Osteocyte (in vitro differentiated cells): ENCODE measurements around the gene CASP12. TPM values are rescaled to one million over a fixed set of nuclear protein-coding genes. Genes with fewer than 3 reads are reported as not detected.

ENCODE experiments used
- DNase-seq: peaks from one replicate; pipeline ENCODE4 v3.0.0; 2021; ENCODE audit warnings: mixed read lengths; ENCODE audit not compliant: unreplicated experiment; ENCODE audit errors: extremely low spot score
- H3K27ac Mint-ChIP-seq: one replicate; pipeline ENCODE4 v1.8.0; 2021; ENCODE audit warnings: mild to moderate bottlenecking, mixed read lengths; ENCODE audit not compliant: unreplicated experiment
- H3K27me3 Mint-ChIP-seq: one replicate; pipeline ENCODE4 v1.8.0; 2021; ENCODE audit warnings: mixed read lengths; ENCODE audit not compliant: unreplicated experiment
- H3K36me3 Mint-ChIP-seq: one replicate; pipeline ENCODE4 v1.8.0; 2021; ENCODE audit warnings: mixed read lengths; ENCODE audit not compliant: unreplicated experiment
- H3K4me1 Mint-ChIP-seq: one replicate; pipeline ENCODE4 v1.8.0; 2021; ENCODE audit warnings: mixed read lengths; ENCODE audit not compliant: unreplicated experiment
- H3K4me3 Mint-ChIP-seq: one replicate; pipeline ENCODE4 v1.8.0; 2021; ENCODE audit warnings: mild to moderate bottlenecking, moderate library complexity, mixed read lengths; ENCODE audit not compliant: unreplicated experiment
- H3K9me3 Mint-ChIP-seq: one replicate; pipeline ENCODE4 v1.8.0; 2021; ENCODE audit warnings: mixed read lengths; ENCODE audit not compliant: unreplicated experiment
- total RNA-seq: library from RNA; stranded (reverse); gene quantifications from 2 replicates; pipeline ENCODE4 v1.2.1, GENCODE V29; 2021
- TF ChIP-seq, protein P1 (sequence below): fragments of 200-600 bp; sonication (generic); IDR thresholded peaks from 2 replicates; pipeline ENCODE4 v1.5.0; 2021; ENCODE audit warnings: antibody characterized with exemption, mild to moderate bottlenecking, moderate library complexity

Gene CASP12
- total RNA-seq, 1 donor from 2014 or later: 0.24 TPM

DNA sequence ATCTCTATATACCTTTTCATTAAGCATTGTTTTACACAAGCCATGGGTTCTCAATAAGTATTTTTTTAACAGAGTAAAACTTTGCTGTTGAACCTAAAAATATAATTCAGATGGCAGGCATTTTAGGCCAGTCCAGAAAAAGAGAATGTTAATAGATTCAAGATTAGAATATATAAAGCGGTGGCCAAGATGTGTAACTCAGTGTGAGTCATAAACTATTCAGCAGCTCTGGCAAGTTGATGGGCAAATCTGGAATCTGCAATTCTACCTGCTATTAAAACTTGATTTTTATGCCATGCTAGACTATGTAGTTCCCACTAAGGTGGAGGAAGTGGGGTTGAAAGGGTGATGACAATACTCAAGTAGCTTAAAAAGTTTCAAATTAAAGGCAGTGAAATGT, 45.4 kb downstream of the CASP12 start:
- H3K4me1 Mint-ChIP-seq: no peaks in the 10 kb centered on the region

DNA sequence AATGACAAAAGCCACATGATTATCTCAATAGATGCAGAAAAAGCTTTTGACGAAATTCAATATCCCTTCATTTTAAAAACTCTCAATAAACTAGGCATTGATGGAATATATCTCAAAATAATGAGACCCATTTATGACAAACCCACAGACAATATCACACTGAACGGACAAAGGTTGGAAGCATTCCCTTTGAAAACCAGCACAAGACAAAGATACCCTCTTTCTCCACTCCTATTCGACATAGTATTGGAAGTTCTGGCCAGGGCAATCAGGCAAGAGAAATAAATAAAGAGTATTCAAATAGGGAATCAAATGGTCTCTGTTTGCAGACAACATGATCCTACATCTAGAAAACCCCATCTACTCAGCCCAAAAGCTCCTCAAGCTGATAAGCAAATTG, 52.0 kb downstream of the CASP12 start:
- no peaks in the 10 kb centered on the region for H3K36me3 Mint-ChIP-seq
- no peak overlapping the region for H3K27ac Mint-ChIP-seq
- DNase-seq: no peak
- no peaks in the 10 kb centered on the region for H3K9me3 Mint-ChIP-seq
- no peak overlapping the region for H3K4me3 Mint-ChIP-seq
- TF ChIP-seq, protein P1, sequence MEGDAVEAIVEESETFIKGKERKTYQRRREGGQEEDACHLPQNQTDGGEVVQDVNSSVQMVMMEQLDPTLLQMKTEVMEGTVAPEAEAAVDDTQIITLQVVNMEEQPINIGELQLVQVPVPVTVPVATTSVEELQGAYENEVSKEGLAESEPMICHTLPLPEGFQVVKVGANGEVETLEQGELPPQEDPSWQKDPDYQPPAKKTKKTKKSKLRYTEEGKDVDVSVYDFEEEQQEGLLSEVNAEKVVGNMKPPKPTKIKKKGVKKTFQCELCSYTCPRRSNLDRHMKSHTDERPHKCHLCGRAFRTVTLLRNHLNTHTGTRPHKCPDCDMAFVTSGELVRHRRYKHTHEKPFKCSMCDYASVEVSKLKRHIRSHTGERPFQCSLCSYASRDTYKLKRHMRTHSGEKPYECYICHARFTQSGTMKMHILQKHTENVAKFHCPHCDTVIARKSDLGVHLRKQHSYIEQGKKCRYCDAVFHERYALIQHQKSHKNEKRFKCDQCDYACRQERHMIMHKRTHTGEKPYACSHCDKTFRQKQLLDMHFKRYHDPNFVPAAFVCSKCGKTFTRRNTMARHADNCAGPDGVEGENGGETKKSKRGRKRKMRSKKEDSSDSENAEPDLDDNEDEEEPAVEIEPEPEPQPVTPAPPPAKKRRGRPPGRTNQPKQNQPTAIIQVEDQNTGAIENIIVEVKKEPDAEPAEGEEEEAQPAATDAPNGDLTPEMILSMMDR: no peak
- H3K27me3 Mint-ChIP-seq: no peaks in the 10 kb centered on the region
- no peaks in the 10 kb centered on the region for H3K4me1 Mint-ChIP-seq

More for the DNA sequence above, 45.4 kb downstream of the CASP12 start:
- H3K4me3 Mint-ChIP-seq: no peak overlapping the region
- TF ChIP-seq, protein P1: no peak
- no peaks in the 10 kb centered on the region for H3K36me3 Mint-ChIP-seq
- H3K27me3 Mint-ChIP-seq: no peaks in the 10 kb centered on the region
- H3K9me3 Mint-ChIP-seq: no peaks in the 10 kb centered on the region
- no peak for DNase-seq
- H3K27ac Mint-ChIP-seq: no peak overlapping the region

DNA sequence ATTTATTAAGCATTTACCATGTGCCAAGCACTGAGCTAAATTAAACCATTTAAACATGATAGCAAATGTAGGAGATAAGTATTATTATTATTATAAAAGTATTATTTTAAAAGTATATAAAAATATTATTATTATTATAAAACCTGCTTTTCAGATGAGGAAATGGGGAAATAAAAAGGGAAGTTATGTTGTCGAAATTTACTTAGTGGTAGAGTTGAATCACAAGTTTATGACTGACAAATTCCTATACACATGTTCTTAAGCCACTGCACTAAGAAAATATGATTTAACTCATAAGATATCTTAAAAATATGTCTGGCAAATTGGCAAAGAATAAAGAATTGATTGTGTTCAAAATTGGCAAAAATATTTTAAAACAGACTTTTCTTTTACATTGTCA, 53.8 kb downstream of the CASP12 start:
- TF ChIP-seq, protein P1: no peak
- no peak overlapping the region for H3K4me3 Mint-ChIP-seq
- H3K27ac Mint-ChIP-seq: no peak overlapping the region
- H3K27me3 Mint-ChIP-seq: no peaks in the 10 kb centered on the region
- no peak for DNase-seq
- H3K9me3 Mint-ChIP-seq: no peaks in the 10 kb centered on the region
- H3K36me3 Mint-ChIP-seq: peaks cover 2% of the 10 kb centered on the region
- no peaks in the 10 kb centered on the region for H3K4me1 Mint-ChIP-seq

DNA sequence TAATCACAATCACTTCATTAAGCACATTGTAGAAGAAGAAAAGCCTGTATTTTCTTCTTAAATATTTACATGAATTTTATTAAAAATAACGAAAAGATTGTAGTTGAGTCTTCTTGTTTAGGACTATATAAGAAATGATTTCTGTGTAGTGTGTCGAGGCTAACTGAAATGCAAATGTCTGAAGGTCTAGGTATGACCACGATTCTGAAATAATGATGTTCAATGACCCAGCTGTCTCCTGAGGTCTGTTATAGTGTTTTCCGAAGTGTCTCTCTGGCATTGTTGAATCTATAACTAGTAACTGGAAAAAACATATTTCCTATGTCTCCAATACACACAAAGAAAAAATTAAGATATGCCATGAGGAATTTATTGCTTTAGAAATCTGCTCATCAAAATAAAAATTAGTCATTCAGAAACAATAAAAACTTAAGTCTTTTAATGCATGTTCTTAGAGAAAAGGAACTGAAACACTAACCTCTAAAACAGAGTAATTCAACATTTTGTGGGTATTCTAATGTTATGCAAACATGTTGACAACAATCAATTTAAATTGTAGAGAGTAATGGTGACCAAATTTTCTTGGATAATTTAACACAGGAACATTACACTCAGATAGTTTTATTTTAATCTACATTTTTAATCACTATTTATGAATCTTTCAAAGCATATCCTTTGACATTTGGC, 55.0 kb downstream of the CASP12 start:
- no peaks in the 10 kb centered on the region for H3K4me1 Mint-ChIP-seq
- H3K27me3 Mint-ChIP-seq: no peaks in the 10 kb centered on the region

DNA sequence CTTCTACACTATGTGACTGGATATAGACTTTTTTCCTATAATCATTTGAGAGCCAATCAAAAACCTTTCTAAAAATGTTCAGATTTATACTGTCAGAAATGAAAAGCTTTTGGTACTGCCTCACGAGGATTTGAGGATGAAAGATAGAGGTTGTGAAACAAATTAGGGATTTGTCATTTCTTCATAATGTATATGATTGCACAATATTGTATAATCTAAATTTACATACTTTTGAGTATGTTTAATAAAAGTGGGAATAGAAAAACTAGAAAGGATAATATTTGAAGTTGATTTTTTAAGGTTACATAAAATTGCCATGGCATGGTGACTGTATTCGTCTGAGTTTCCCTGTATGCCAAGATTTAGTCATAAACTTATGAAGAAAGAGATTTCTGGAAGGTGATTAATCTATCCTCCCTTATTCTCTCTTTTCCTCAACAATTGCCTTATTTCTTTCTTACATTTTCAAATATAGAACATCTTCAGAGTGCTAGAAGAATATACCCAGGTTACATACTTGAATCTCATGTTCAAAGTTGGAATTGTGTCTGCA, 56.2 kb downstream of the CASP12 start:
- TF ChIP-seq, protein P1: no peak
- Mint-ChIP-seq H3K27me3 (no peaks in the 10 kb centered on the region), H3K27ac (no peak overlapping the region), H3K4me1 (no peaks in the 10 kb centered on the region), H3K36me3 (peaks cover 2% of the 10 kb centered on the region), H3K9me3 (peaks cover 7% of the 10 kb centered on the region), H3K4me3 (no peak overlapping the region)
- DNase-seq: no peak

More for the DNA sequence above, 55.0 kb downstream of the CASP12 start:
- Mint-ChIP-seq H3K4me3 (no peak overlapping the region), H3K9me3 (peaks cover 7% of the 10 kb centered on the region), H3K36me3 (peaks cover 2% of the 10 kb centered on the region), H3K27ac (no peak overlapping the region)
- no peak for DNase-seq
- TF ChIP-seq, protein P1: no peak
